Activated CD8-positive, alpha-beta memory T cell treated with anti-CD3 and anti-CD28 coated beads, Interleukin-2, amount 50 U/mL, for 1 hour (primary cell): Measurements from ENCODE around the gene GABARAPL2.
"Not testable (repeated sequence)": the region's sequence is repeated elsewhere in the genome, so short reads cannot be mapped to it uniquely, and the experiment has no call there.

Experiments used
- DNase-seq: peaks from one replicate; pipeline ENCODE4 v3.0.0-alpha.2; 2020; ENCODE audit errors: extremely low read depth

The GABARAPL2 gene

DNA sequence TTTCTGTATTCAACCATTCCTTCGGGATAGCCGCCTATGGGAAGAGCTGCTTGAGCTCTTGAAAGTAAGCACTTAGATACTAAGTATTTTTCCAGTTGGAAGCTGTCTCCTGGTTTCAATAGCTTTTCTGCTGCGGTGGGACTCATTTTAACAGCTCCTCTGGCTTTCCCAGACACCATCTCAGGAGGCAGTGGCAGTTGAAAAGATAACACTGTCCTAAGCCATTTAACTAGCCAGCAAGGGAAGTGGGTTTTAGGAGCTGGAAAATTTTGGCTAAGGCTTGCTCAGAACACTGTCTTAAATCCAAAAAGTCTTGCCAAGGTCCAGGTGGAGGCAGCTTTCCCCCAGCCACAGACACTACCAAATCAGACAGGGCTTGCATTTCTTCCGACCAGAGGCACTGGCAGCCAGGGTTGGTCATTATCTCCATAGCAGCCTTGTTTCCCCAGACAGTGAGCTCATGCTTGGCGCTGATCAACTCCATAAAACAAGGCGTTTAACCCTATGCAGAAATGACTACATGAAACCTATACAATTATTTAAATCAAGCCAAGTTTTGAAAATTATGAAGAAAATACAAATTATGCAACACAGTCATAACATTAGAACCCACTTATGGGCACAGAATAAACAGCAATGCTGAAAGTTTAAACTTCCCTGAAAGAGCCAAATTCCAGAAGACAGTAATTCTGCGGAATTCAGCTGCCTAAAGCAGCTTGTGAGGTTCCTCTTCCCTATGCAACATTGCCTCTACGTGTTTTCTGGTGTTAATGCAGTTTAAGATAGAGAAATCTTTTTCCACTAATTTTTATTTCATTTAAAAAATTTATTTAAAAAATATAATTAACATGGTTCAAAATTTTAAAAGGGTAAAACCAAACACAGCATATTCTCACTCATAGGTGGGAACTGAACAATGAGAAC, 25.0 kb downstream of the GABARAPL2 start:
- DNase-seq = no peak

DNA sequence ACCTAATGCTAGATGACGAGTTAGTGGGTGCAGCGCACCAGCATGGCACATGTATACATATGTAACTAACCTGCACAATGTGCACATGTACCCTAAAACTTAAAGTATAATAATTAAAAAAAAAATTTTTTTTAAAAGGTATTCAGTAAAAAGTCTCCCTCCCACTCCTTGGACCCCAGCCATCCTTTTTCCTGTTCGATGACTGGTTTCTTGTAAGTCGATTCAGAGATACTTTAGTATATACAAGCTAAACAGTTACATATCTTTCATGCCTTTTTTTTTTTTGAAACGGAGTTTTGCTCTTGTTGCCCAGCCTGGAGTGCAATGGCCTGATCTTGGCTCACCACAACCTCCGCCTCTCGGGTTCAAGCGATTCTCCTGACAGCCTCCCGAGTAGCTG, 25.7 kb downstream of the GABARAPL2 start:
- DNase-seq = not testable (repeated sequence)

DNA sequence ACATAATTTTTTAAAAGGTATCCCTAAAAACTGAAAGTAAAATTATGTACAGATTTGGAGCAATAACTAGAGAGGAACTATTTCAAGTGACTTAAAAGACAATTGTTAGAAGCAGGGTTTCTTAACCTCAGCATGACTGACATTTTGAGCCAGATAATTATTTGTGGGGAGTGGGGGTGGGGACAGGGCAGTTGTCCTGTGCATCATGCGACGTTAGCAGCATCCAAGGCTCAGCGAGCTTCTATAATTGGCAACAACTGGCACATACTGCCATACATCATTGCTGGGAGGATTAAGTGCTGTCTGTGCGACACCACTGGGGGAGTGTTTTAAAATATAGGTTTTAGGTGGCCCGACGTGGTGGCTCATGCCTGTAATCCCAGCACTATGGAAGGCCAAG, 27.1 kb downstream of the GABARAPL2 start:
- no peak for DNase-seq

DNA sequence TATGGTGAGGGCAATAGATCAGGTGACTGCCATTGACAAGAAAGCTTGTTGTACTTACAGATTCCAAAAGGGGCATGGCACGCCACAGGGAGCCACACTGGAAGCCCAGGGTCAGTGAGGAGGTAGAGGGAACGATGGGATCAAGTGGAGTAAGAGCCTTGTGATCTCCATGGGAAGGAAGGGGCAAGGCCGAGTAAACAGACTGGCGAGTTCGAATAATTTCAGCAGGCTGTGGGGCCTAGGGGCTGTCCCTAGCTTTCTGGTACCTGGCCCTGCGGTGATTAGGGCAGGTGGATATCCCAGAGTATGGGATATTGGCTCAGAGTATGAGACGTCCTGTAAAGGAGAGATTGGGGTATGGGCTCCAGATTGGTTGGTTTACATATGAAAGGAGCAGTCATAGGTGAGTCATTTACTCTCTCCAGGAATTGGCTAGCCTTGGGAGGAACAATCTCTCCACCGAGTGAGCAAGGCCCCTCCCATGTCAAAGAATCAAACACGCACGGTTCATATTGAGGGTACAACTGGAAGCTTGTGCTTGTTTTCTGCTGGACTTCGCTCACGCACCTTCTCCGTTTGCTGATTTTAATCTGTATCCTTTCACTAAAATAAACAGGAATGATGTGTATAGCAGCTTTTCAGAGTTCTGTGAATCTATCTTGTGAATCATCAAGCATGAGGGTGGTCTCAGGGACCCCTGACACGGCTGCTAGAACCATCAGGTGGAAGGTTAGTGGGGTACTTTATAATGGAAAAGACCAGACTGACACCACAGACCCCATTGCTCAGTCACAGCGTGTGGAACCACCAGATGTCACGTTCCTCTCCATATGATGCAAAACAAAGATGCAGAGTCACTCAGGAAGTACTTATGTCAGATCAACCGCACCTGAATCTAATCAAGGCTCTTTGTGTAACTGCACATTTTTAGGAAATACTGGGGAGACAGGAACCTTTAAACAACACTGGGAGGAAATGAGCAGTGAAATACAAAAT, 27.9 kb downstream of the GABARAPL2 start:
- no peak for DNase-seq

DNA sequence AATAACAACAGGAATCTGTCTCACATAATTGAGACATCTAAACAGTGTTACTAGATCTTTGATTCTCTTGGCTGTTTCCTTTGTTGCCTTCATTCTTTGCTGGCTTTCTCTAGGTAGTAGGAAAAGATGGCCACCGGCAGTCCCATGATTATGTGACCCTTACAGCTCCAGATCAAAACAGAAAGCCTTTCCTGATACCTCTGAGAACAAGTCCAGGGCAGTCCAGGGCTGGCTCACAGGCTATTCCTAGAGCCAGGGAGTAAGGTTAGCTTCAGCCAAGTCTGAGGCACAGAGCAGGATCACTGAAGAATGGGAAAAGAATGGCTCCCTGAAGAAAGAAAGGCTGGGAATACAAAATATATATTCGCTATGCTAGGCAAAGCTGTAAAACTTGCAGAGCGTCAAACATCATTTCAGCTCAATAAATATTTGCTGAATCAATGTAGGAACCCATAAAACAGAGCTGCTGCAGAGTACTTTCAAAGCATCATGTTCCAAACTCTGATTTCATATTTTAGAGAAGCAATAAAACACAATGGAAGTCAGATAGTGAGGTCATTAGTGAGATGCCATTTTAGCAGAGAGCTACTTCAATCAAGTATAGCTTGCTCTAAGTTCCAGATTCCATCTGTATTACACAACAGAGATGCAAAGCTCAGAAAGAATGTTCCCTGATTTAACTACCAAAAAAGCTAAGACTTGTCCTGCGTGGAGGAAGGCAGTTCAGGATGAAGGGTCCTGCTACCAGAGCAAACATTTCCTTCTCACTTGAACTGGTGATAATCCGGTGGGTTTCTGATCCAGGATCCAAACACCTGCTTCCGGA, 33.5 kb downstream of the GABARAPL2 start:
- DNase-seq = no peak

DNA sequence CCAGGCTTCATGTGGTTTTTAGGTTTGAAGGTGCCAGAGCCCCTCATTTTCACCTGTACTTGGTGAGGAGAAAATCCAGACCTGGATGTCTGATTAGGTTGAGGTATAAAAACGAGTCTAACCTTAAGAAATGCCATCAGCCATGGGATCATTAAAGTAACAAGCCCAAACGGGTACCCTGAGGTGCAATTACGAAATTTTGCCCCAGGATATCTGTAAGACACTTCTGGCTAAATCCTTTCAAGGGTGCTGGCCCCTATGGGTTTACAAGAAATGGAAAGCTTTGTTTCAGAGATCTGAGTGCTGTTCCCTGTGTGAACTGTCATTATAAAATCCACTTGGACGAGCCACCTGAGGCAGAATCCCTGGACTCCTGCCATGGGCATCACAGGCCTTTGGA, 37.1 kb downstream of the GABARAPL2 start:
- DNase-seq = no peak

DNA sequence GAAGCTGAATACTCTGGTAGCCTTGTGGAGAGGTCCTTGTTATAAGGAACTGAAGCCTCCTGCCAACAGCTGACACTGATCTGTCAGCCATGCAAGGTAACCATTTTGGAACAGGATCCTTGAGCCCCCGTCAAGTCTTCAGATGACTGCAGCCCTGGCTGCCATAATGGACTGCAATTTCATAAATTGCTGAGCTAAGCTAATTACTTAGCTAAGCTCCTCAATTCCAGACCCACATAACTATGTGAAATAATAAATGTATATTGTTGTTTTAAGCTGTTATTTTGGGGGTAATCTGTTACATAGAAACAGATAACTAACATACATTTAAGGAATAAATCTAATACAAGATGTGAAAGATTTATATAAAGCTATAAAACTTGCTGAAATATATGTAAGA, 40.3 kb downstream of the GABARAPL2 start:
- DNase-seq = no peak

DNA sequence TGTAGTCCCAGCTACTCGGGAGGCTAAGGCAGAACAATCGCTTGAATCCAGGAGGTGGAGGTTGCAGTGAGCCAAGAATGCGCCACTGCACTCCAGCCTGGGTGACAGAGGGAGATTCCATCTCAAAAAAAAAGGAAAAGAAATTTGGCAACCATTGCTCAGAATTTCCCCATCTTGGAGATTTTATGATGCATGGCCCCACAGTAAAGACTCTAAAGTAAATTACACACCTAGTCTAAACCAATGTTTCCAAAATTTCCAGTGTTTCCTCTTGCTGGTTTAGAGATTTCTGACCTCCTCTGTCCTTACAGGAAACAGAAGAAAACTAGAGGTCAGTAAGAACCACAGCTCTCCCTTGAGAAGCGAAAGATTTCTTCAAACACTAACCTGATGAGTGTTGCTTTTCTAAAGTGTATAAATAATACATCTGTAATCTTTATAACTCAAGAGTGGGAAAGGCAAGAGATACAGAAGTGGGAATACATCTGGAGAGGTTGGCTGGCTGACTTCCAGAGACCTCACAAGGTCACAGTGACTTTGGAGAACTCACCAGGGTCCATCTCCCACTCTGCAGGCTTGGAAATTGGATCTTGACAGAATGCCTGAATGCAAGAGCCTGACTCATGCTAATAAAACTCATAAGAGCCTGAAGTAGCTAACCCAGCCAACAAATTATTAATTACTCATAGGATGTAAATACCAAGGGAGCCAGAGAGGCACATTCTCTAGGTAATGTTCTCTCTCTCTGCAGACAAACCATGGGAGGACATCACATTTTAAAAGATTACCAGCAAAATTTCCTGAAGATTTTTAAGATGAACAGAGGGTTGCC, 48.1 kb downstream of the GABARAPL2 start:
- no peak for DNase-seq

DNA sequence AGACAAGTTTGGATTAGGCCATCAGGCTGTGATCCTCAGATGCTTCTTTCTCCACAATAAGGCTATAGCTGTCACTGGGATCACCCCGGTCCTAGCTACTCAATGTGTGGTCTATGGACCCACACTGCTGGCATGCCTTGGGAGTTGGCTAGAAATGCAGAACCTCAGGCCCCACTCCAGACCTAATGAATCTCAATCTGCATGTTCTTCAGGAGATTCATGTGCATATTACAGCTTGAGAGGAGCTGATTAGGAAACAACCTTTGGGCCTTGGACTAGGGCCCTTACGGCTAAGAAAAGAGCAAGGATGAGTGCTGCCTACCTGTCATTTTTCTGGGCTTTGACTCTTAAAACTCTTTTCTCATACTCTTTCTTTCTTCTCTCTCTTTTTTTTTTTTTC, 49.4 kb downstream of the GABARAPL2 start:
- DNase-seq = no peak

DNA sequence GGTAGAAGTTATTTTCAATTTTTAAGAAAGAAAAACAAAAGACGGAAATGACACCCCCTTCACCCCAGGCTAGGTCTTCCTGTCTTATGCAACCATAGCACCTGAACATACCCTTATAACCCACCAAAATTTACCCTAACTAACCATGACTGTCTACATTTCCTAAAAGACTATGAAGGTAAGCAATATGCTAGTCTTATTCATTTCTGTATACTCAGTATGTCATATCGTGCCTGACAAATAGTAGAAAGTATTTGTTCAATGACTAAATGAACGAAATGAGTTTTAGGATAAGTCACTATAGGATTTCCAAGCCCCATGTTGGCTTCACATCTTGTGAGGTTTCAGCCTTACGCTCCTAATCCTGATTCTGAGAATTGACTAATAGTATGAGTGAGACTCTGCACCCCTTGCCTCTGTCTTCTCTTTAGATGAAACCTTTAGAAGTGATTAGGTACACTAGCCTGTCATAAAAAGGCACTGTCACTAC, 50.4 kb downstream of the GABARAPL2 start:
- DNase-seq = no peak

DNA sequence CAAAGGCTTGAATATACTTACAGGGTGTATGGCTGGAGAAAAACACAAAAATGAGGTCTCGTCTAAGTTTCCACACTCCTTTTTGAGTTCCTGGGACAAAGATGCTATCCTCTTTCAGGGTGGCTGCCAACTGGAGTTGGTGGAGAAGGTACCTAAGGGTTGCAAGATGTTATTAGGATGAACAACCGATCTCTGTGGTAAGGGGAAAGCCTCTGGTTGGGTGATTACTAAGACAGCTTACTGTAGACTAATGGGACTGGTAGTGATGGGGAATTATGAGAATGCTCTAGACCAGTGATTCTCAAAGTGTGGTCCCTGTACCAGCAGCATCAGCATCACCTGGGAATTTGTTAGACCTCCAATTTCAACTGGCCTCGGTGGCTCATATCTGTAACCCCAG, 50.9 kb downstream of the GABARAPL2 start:
- no peak for DNase-seq

DNA sequence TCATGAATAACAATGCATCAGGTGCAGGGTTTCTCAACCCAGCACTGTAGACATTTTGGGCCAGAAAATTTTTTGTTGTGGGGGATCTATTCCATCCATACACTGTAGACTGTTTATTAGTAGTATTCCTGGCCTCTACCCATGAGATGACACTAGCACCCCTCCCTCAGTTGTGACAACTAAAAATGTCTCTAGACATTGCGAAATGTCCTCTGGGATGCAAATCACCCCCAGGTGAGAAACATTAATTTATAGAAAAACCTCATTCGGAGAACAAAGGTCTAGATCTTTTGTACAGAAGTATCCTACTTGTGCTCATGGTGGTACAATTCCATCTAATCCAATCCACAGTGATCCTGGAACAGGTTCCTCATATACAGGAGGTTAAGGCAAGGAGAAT, 52.6 kb downstream of the GABARAPL2 start:
- DNase-seq = no peak

DNA sequence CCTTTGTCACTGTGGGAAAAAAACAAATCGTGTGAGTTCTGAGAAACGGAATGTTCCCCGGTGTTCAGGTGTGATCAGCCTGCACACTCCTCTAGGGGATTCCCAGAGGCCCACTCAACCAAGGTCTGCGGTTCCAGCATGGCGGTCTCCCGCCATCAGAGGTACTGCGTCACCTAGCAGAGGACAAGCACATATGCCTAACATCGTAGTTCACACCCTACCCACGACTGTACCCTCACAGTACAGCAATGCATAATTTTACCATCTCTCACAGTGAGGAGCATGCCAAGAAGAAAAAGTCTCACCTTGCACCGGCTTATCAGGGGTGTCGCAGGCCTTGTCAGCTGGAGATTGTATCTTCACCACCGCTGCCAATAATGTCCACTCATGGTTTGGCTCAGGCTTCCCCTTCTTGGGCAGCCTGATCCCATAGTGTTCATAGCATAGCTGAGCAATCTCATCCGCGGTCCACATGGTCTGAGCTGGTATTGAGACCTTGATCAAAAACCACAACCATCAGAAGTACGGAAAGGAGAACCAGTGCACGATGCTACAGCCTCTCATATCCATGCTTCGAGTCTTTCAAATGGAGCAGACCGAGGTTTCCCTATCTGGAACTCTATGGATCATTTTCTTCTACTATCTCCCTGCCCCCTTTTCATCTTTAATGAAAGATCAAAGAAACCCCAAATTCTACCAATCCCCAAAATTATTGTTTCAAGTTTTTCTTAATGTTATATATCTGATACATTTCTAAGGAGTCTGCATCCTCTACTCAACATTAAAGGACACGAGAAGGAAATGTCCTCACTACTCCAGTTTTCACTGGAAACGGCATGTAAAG, 54.4 kb downstream of the GABARAPL2 start:
- peak; percentile 31 for DNase-seq

DNA sequence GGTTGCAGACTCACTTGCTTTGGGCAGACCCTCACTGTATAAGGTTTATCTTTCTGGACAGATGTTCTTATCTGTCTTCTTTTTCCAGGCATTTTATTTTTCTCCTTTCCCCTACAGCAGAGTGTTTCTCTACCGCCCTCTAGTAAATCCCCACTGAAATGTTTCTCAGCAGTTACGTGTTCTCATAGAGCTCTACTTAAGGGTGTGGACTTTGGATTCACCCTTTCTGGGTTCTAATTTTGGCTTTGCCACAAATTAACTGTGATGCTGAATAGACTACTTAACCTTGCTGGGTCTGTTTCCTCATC, 54.9 kb downstream of the GABARAPL2 start:
- no peak for DNase-seq

DNA sequence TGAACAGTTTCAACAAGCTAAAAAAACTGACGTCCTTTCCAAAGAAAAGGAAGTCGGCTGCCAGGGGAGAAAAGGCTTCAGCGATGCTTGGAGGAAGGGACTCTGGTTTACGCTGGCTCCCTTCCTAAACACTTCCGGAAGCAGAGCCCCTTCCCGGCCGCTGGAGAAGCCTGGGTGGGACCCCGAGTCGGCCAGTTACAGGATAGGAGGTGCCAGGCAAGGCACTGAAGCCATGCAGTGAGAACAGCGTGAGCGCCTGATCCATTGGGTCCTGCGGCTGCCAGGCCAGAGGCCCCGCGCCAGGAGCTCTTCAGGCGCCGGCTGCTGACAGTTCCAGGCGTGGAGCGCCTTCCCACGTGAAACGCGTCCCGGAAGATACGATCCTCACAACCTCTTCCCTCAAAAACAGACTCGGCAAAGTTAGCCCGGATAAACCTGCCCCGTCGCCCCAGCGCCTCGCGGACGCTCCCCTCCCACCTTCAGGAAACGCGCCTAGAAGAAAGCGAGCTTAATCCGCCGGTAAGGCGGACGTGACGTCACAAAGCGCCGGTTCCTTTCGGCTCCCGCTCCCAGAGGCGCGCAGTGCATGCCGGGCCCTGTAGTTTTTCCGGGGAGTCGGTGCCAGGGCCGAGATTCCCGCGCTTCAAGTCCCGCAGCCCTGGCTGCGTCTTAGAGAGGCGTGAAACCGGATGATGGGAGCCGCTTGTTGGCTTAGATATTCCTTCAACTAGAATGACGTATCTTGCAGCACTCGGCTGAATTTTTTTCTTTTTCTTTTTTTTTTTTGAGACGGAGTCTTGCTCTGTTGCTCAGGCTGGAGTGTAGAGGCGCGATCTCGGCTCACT, 56.8 kb downstream of the GABARAPL2 start, which contains the start of gene ADAT1:
ADAT1 (minus strand) TSS at position 521 of the 845 bp plus-strand sequence. CDS start 2,482 bp downstream, outside the sequence.
- DNase-seq = peak; percentile 95

DNA sequence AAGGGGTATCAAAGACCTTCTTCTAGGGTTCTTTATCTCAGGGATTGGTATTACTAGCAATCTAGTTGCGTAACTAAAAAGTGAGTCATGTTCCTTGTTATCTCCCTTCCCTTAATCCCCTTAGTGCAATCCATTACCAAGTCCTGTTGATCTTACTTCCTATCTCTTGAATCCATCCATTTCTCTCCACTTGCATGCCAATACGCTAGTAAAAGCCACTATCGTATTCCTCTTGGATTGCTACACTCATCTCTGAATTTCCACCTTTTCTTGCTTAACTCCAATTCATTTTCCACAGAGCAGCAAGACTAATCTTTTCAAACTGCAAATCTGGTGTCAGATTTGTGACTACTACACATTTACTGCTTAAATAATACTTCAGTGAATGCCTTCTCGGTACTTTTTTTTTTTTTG, 58.7 kb downstream of the GABARAPL2 start:
- DNase-seq = no peak

DNA sequence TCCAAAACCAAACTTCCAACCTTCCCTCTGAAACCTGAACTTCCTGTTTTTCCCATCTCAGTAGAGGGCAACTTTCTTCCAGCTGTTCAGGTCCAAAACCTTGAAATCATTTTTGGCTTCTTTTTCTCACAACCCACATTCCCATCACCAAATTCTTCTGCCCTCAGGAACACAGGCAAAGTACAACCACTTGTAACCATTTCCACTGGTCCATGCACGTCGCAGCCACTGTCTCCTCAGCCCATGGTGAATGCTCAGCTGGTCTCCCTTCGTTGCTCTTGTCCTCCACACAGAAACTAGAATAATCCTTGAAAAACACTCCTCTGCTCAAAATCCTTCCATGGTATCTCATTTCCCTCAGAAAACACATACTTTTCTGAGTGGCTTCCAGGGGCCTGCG, 60.6 kb downstream of the GABARAPL2 start:
- no peak for DNase-seq
